Measurements from ENCODE around the gene TNIK.

The TNIK gene

DNA sequence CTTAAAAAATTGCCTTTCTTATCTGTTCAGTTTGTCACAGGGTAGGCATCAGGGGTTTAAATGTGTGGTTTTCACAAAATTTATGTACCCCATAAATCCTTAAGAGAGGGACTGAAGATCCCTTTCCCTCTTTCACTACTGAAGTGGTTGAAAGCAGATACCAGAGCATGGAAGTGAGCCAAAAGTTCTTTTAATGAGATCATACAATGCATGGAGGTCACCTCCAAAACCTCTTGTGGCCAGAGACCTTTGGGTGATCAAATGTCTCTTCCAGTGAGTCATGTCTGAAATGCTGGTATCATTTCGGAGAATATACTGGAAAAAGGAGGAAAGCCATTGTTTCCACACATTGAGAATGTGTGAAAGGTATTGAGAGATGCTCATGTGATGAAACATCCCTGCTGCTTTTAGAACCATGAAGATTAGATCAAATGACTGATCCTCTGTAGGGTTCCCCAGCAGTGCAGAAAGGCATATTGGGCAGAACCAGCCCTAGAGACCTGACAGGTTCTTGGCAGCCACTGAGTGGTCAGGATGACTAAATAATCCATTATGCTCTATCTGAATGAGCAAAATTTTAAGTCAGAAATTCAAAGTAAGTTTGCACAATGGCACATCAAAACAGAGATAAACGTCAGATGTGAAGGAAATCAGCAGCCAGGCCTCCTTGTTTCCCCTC, 267.9 kb downstream of the TNIK start:
- TF ChIP-seq POU2F2 (IDR thresholded peaks at IDR 0.05; ENCODE audit: low read depth, low read length) (no peak), POLR2A (IDR thresholded peaks at IDR 0.05; ENCODE audit: low read depth, low read length) (no peak), TAF1 (IDR thresholded peaks at IDR 0.05; ENCODE audit: low read depth, low read length) (no peak), PAX5 (IDR thresholded peaks at IDR 0.05; ENCODE audit: insufficient read depth, low read length, severe bottlenecking) (no peak), POLR2AphosphoS5 (IDR thresholded peaks at IDR 0.05; ENCODE audit: low read depth, low read length) (no peak), SPI1 (IDR thresholded peaks at IDR 0.05; ENCODE audit: low read depth, low read length) (no peak)
- FAIRE-seq, result no peak
- DNase-seq (ENCODE audit: insufficient read length, low spot score), result no peak

GRCh38 chr3:171190668-171191067, 269.5 kb downstream of the TNIK start:
- FAIRE-seq (no peak), DNase-seq (ENCODE audit: insufficient read length, low spot score) (no peak)
- TF ChIP-seq POLR2AphosphoS5 (IDR thresholded peaks at IDR 0.05; ENCODE audit: low read depth, low read length), result no peak
- TF ChIP-seq POU2F2 (IDR thresholded peaks at IDR 0.05; ENCODE audit: low read depth, low read length), result no peak

GRCh38 chr3:171189394-171190080, 270.7 kb downstream of the TNIK start:
- no peak for DNase-seq (ENCODE audit: insufficient read length, low spot score)
- no peak for TF ChIP-seq SPI1 (IDR thresholded peaks at IDR 0.05; ENCODE audit: low read depth, low read length)
- TF ChIP-seq POU2F2 (IDR thresholded peaks at IDR 0.05; ENCODE audit: low read depth, low read length), result no peak
- no peak for TF ChIP-seq TAF1 (IDR thresholded peaks at IDR 0.05; ENCODE audit: low read depth, low read length)
- no peak for FAIRE-seq

DNA sequence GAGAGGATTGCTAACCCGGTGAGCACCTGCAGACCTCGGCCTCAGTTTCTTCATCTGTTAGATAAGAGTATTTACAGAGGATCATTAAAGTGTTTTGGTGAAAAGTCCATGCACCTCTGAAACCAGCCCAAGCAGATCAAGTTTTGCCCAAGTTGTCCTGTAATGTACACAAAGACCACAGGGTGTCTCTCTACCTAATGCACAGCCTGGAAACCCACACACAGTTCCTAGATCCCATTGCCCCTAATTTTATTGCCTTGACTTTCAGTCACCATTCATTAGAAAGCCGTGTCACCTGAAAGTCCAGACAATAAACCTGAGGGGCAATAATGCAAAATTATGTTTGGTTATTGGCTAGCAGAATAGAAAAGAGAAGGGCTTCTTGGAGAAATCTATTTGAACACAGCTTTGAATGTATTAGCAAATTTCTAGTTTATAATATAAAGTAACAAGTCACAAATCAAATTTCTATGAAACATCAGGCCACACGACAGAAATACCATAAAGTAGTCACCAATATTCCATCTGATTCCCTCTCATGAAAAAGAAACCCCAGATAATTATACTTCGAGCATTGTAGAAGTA, 272.4 kb downstream of the TNIK start:
- no peak for FAIRE-seq
- DNase-seq (ENCODE audit: insufficient read length, low spot score), result peak; percentile 14
- TF ChIP-seq PAX5 (IDR thresholded peaks at IDR 0.05; ENCODE audit: insufficient read depth, low read length, severe bottlenecking), result no peak
- no peak for TF ChIP-seq POLR2A (IDR thresholded peaks at IDR 0.05; ENCODE audit: low read depth, low read length)
- TF ChIP-seq TAF1 (IDR thresholded peaks at IDR 0.05; ENCODE audit: low read depth, low read length), result no peak
- TF ChIP-seq SPI1 (IDR thresholded peaks at IDR 0.05; ENCODE audit: low read depth, low read length), result no peak
- TF ChIP-seq POLR2AphosphoS5 (IDR thresholded peaks at IDR 0.05; ENCODE audit: low read depth, low read length), result no peak
- TF ChIP-seq POU2F2 (IDR thresholded peaks at IDR 0.05; ENCODE audit: low read depth, low read length), result no peak

DNA sequence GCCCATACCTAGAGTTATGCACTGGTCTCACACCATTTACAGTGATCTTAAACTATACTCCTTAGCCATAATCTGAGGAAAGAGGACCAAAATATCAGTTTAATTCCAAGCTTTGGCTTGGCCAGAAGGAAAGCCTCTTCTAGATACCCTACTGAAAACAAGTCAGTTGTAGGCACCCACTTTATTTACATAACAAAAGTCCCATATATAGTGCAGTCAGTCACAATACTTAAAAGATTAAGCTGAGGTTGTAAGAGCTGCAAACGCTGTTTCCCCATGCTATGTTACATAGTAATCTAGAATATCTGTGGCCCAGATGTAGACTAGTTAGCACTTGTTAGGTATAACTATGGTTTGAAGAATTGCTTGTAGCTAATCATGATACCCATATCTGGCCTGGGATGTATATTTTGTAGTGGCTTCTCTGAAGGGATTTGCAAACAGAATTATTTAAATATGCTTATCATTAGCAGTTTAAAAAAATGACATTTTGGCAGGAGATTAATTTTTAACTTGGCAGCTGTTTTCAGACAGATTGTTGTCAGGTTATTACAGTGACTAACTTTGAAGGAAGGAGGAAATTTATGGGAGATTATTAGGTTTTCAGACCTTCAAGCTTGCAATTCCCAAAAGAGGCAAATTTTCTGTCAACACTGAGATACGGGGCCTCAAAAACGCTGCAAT, 273.2 kb downstream of the TNIK start:
- FAIRE-seq, result no peak
- TF ChIP-seq POLR2AphosphoS5 (IDR thresholded peaks at IDR 0.05; ENCODE audit: low read depth, low read length) (no peak), TAF1 (IDR thresholded peaks at IDR 0.05; ENCODE audit: low read depth, low read length) (no peak), POU2F2 (IDR thresholded peaks at IDR 0.05; ENCODE audit: low read depth, low read length) (no peak), SPI1 (IDR thresholded peaks at IDR 0.05; ENCODE audit: low read depth, low read length) (no peak), PAX5 (IDR thresholded peaks at IDR 0.05; ENCODE audit: insufficient read depth, low read length, severe bottlenecking) (no peak), POLR2A (IDR thresholded peaks at IDR 0.05; ENCODE audit: low read depth, low read length) (no peak)
- no peak for DNase-seq (ENCODE audit: insufficient read length, low spot score)

- DNase-seq (ENCODE audit: insufficient read length, low spot score) (no peak), FAIRE-seq (no peak)
- TF ChIP-seq SPI1 (IDR thresholded peaks at IDR 0.05; ENCODE audit: low read depth, low read length) (no peak), POLR2AphosphoS5 (IDR thresholded peaks at IDR 0.05; ENCODE audit: low read depth, low read length) (no peak), POLR2A (IDR thresholded peaks at IDR 0.05; ENCODE audit: low read depth, low read length) (no peak), PAX5 (IDR thresholded peaks at IDR 0.05; ENCODE audit: insufficient read depth, low read length, severe bottlenecking) (no peak), POU2F2 (IDR thresholded peaks at IDR 0.05; ENCODE audit: low read depth, low read length) (no peak), TAF1 (IDR thresholded peaks at IDR 0.05; ENCODE audit: low read depth, low read length) (no peak)
These were observed 273.8 kb downstream of the TNIK start for GRCh38 chr3:171186383-171186782.

- no peak for DNase-seq (ENCODE audit: insufficient read length, low spot score)
- no peak for TF ChIP-seq TAF1 (IDR thresholded peaks at IDR 0.05; ENCODE audit: low read depth, low read length)
- TF ChIP-seq POLR2AphosphoS5 (IDR thresholded peaks at IDR 0.05; ENCODE audit: low read depth, low read length), result no peak
- no peak for TF ChIP-seq PAX5 (IDR thresholded peaks at IDR 0.05; ENCODE audit: insufficient read depth, low read length, severe bottlenecking)
- no peak for TF ChIP-seq SPI1 (IDR thresholded peaks at IDR 0.05; ENCODE audit: low read depth, low read length)
- TF ChIP-seq POLR2A (IDR thresholded peaks at IDR 0.05; ENCODE audit: low read depth, low read length), result no peak
- TF ChIP-seq POU2F2 (IDR thresholded peaks at IDR 0.05; ENCODE audit: low read depth, low read length), result no peak
- FAIRE-seq, result no peak
These were observed 274.2 kb downstream of the TNIK start for GRCh38 chr3:171185959-171186358.

GRCh38 chr3:171184372-171184771, 275.8 kb downstream of the TNIK start:
- FAIRE-seq (no peak), DNase-seq (ENCODE audit: insufficient read length, low spot score) (no peak)
- TF ChIP-seq POLR2A (IDR thresholded peaks at IDR 0.05; ENCODE audit: low read depth, low read length) (no peak), SPI1 (IDR thresholded peaks at IDR 0.05; ENCODE audit: low read depth, low read length) (no peak), TAF1 (IDR thresholded peaks at IDR 0.05; ENCODE audit: low read depth, low read length) (no peak)

DNA sequence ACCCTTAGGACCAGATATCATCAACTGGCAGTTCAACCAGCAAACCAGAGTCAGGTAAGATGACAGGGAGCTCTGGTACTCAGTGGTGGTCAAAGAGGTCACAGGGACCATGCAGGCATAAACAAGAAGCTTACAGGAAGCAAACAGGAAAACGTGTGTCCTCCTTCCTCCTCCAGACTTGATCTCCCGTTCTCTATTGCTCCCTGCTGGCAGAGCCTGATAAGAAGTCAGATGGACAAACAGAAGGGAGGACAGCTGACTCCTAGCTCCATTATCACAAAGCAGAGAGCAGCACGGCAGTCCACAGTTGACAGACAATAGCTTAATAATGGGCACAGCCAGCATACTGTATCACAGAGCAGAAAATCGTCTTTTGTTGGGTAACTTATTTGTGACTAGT, 277.2 kb downstream of the TNIK start:
- no peak for DNase-seq (ENCODE audit: insufficient read length, low spot score)
- TF ChIP-seq POLR2AphosphoS5 (IDR thresholded peaks at IDR 0.05; ENCODE audit: low read depth, low read length) (no peak), POLR2A (IDR thresholded peaks at IDR 0.05; ENCODE audit: low read depth, low read length) (no peak), TAF1 (IDR thresholded peaks at IDR 0.05; ENCODE audit: low read depth, low read length) (no peak), SPI1 (IDR thresholded peaks at IDR 0.05; ENCODE audit: low read depth, low read length) (no peak), POU2F2 (IDR thresholded peaks at IDR 0.05; ENCODE audit: low read depth, low read length) (no peak), PAX5 (IDR thresholded peaks at IDR 0.05; ENCODE audit: insufficient read depth, low read length, severe bottlenecking) (no peak)
- no peak for FAIRE-seq

Data from GM12891 (cell line).